IMR-90 (cell line): ENCODE results near the gene EAF1. TPM values are rescaled to one million over a fixed set of nuclear protein-coding genes. Genes with fewer than 3 reads are reported as not detected.

Source experiments
- ATAC-seq: fragments of 200-7000 bp; cut with Tn5 transposase; 2 replicates; pipeline ENCODE4 v1.9.1; 2020; ENCODE audit warnings: low read depth, mild to moderate bottlenecking, moderate library complexity
- BruUV-seq: library from RNA; stranded (reverse); fragments of 400-500 nt; replicated peaks from 2 replicates; lab custom pipeline; 2021; lab: Mats Ljungman, UMichigan
- CTCF ChIA-PET: fragments of 300-600 bp; formaldehyde crosslinking; extraction: SDS; loops from one replicate; lab custom pipeline; 2021; ENCODE audit warnings: antibody characterized with exemption; lab: Yijun Ruan, JAX
- POLR2A ChIA-PET: fragments of 300-600 bp; sonication (Branson Sonifier 250); formaldehyde crosslinking; loops from one replicate; lab custom pipeline; 2022; ENCODE audit warnings: antibody characterized with exemption; ENCODE audit not compliant: unreplicated experiment; lab: Charles Lee
- DNase-seq: peaks from one replicate; pipeline ENCODE4 v3.0.0; 2013
- H2AFZ ChIP-seq: replicated peaks from 2 replicates; pipeline ENCODE3; 2013; ENCODE audit warnings: low read length, mild to moderate bottlenecking; ENCODE audit not compliant: poor library complexity
- H2AK5ac ChIP-seq: 2 replicates; pipeline ENCODE4 v1.6.1; 2013; ENCODE audit warnings: low read depth, low read length, inconsistent platforms
- H2AK9ac ChIP-seq: replicated peaks from 2 replicates; pipeline ENCODE3; 2013; ENCODE audit warnings: mild to moderate bottlenecking, low read depth, low read length, moderate library complexity; ENCODE audit not compliant: poor library complexity
- H2BK120ac ChIP-seq: 2 replicates; pipeline ENCODE4 v1.6.1; 2013; ENCODE audit warnings: low read depth, low read length, inconsistent platforms
- H2BK15ac ChIP-seq: 3 replicates; pipeline ENCODE4 v1.6.1; 2013; ENCODE audit warnings: low read depth, low read length, inconsistent platforms
- H2BK20ac ChIP-seq: 2 replicates; pipeline ENCODE4 v1.6.1; 2013; ENCODE audit warnings: low read depth, mild to moderate bottlenecking, inconsistent platforms, low read length, moderate library complexity
- H2BK5ac ChIP-seq: 2 replicates; pipeline ENCODE4 v1.6.1; 2013; ENCODE audit warnings: mild to moderate bottlenecking, low read depth, low read length, inconsistent platforms; ENCODE audit not compliant: poor library complexity, severe bottlenecking
- H3K14ac ChIP-seq: replicated peaks from 2 replicates; pipeline ENCODE4 v1.6.1; 2013; ENCODE audit warnings: low read depth, low read length, inconsistent platforms
- H3K18ac ChIP-seq: 2 replicates; pipeline ENCODE4 v1.6.1; 2013; ENCODE audit warnings: low read depth, low read length, control low read depth
- H3K23ac ChIP-seq: 2 replicates; pipeline ENCODE4 v1.6.1; 2013; ENCODE audit warnings: low read depth, low read length, inconsistent platforms
- H3K27ac ChIP-seq: 2 replicates; pipeline ENCODE4 v1.5.1; 2013; ENCODE audit warnings: mild to moderate bottlenecking, control low read depth, low read length; ENCODE audit not compliant: insufficient read depth
- H3K27me3 ChIP-seq: 2 replicates; pipeline ENCODE4 v1.6.1; 2013; ENCODE audit warnings: low read length; ENCODE audit not compliant: control insufficient read depth, insufficient read depth
- H3K36me3 ChIP-seq: 2 replicates; pipeline ENCODE4 v1.6.1; 2013; ENCODE audit warnings: low read length, mixed read lengths; ENCODE audit not compliant: control insufficient read depth, insufficient read depth
- H3K4ac ChIP-seq: 2 replicates; pipeline ENCODE4 v1.6.1; 2013; ENCODE audit warnings: low read depth, low read length, inconsistent platforms
- H3K4me1 ChIP-seq: 2 replicates; pipeline ENCODE4 v1.6.1; 2013; ENCODE audit warnings: low read length, mixed read lengths; ENCODE audit not compliant: control insufficient read depth, insufficient read depth
- H3K4me2 ChIP-seq: 2 replicates; pipeline ENCODE4 v1.6.1; 2013; ENCODE audit warnings: low read depth, mild to moderate bottlenecking, control low read depth, low read length, moderate library complexity
- H3K4me3 ChIP-seq: 2 replicates; pipeline ENCODE4 v1.5.1; 2013; ENCODE audit warnings: low read depth, mild to moderate bottlenecking, control low read depth, low read length, moderate library complexity; ENCODE audit not compliant: insufficient read depth
- H3K56ac ChIP-seq: 2 replicates; pipeline ENCODE4 v1.6.1; 2013; ENCODE audit warnings: low read length, inconsistent platforms; ENCODE audit not compliant: insufficient read depth; ENCODE audit errors: extremely low read depth
- H3K79me1 ChIP-seq, 2 experiments: 2 replicates each; pipeline ENCODE4 v1.6.1; 2013; ENCODE audit warnings: low read length in 2 of 2, inconsistent platforms in 1 of 2, low read depth in 1 of 2
- H3K9ac ChIP-seq: 2 replicates; pipeline ENCODE4 v1.6.1; 2013; ENCODE audit warnings: low read depth, low read length, control low read depth
- H3K9me1 ChIP-seq: 2 replicates; pipeline ENCODE4 v1.6.1; 2013; ENCODE audit warnings: low read length, inconsistent platforms; ENCODE audit not compliant: insufficient read depth
- H3K9me3 ChIP-seq: 2 replicates; pipeline ENCODE4 v1.6.1; 2013; ENCODE audit warnings: low read length; ENCODE audit not compliant: control insufficient read depth, insufficient read depth
- H4K20me1 ChIP-seq: 2 replicates; pipeline ENCODE4 v1.6.1; 2013; ENCODE audit warnings: low read length, inconsistent platforms; ENCODE audit not compliant: insufficient read depth
- H4K5ac ChIP-seq: 2 replicates; pipeline ENCODE4 v1.6.1; 2013; ENCODE audit warnings: mild to moderate bottlenecking, low read depth, low read length, control low read depth
- H4K8ac ChIP-seq, 2 experiments: 2 replicates each; pipeline ENCODE4 v1.6.1; 2013; ENCODE audit warnings: low read depth in 2 of 2, low read length in 2 of 2, control low read depth in 1 of 2, inconsistent platforms in 1 of 2
- H4K91ac ChIP-seq: 2 replicates; pipeline ENCODE4 v1.6.1; 2013; ENCODE audit warnings: low read depth, low read length, inconsistent platforms; ENCODE audit not compliant: insufficient read depth
- CEBPB ChIP-seq: IDR thresholded peaks from 2 replicates; pipeline ENCODE4 v1.6.1; 2012; ENCODE audit warnings: low read depth, low read length, improper control_type of control experiment
- MAFK ChIP-seq: IDR thresholded peaks from 2 replicates; pipeline ENCODE4 v1.6.1; 2012; ENCODE audit warnings: low read depth, low read length, improper control_type of control experiment
- SMC3 ChIP-seq: fragments of 150-350 bp; IDR thresholded peaks from 2 replicates; pipeline ENCODE4 v1.6.1; 2016; ENCODE audit warnings: low read depth, mild to moderate bottlenecking, antibody characterized with exemption, low read length, moderate library complexity
- WGBS, 2 experiments: methylation state at CpG; one replicate each; pipeline versions ENCODE4 v1.1.5 to v1.1.7; 2013; ENCODE audit warnings: missing lambda C conversion rate in 2 of 2; ENCODE audit not compliant: insufficient read length in 1 of 2; ENCODE audit errors: extremely low coverage in 2 of 2; 5-methylcytosine and 5-hydroxymethylcytosine counted together
- dilution Hi-C: fragments of 300-500 bp; cut with HindIII; formaldehyde crosslinking; loops from one replicate; pipeline ENCODE4 v1.14.3; 2018; ENCODE audit warnings: low sequenced_read_pairs; ENCODE audit not compliant: unreplicated experiment
- in situ Hi-C: fragments of 300-500 bp; cut with MboI; formaldehyde crosslinking; loops from 3 replicates; pipeline ENCODE4 v1.14.3; 2019; ENCODE audit warnings: low sequenced_read_pairs, inconsistent platforms, mixed read lengths
- intact Hi-C: fragments of 100-400 bp; cut with micrococcal nuclease; formaldehyde crosslinking; loops from 2 replicates; pipeline ENCODE4 v1.10.0; 2022
- polyA plus RNA-seq, 3 experiments: library from polyadenylated mRNA; depleted of rRNA; stranded (reverse); fragments of >200 nt; gene quantifications; 2 replicates each; pipeline ENCODE4 v1.2.3, GENCODE V29; 2012; ENCODE audit warnings: low replicate concordance in 1 of 3
- total RNA-seq: library from RNA; depleted of rRNA; stranded (reverse); fragments of >200 nt; gene quantifications from 2 replicates; pipeline ENCODE4 v1.2.3, GENCODE V29; 2012
- TF ChIP-seq, protein P1 (sequence below): fragments of 150-350 bp; IDR thresholded peaks from 2 replicates; pipeline ENCODE4 v1.6.1; 2017; ENCODE audit warnings: mild to moderate bottlenecking, antibody characterized with exemption, low read length, low read depth

Gene EAF1
- total and polyA plus RNA-seq, 2 of the 4 experiments (the other 2 are of a cell fraction) = 7.0 to 21.3 TPM

DNA sequence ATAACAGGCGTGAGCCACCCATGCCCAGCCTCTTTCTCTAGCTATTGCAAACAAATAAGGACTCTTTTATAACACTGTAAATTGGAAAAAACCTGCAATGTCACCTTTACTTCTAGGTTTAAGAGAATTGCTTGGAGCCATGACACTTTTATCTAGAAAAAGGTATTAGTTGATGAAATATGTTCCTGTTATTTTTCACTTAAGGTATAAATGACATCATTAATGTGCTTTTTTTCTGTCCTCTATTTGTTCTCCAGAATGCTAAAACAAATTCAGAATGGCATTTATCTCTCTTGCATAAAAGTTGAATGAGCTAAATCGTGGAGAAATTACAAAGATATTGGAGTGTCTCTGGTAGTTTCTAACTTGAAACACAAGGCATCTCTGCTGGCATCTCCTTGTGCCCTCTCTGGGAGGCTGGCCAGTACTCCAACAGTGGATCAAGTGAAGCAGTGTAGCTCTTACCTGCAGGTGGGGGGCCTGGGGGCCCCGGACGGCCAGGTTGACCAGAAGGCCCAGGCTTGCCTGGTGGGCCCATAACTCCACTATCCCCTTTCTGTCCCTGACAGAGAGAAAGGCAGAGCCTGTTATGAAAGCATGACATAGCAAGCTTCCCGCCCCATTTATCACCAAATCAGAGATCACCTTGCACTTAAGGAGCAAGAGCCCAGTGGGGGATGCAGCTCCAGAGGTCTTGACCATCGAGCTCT, 38.6 kb downstream of the EAF1 start:
- Histone ChIP-seq H3K56ac (no peak overlapping the region), H3K9me3 (no peaks in the 10 kb centered on the region), H3K18ac (no peak overlapping the region), H3K4me3 (no peak overlapping the region), H4K5ac (no peak overlapping the region), H3K79me1 (no peaks in the 10 kb centered on the region), H2AFZ (no peak overlapping the region), H3K14ac (no peak overlapping the region), H4K91ac (no peak overlapping the region), H3K27me3 (no peaks in the 10 kb centered on the region), H4K20me1 (no peaks in the 10 kb centered on the region), H3K4ac (no peak overlapping the region), H2BK120ac (no peak overlapping the region), H2BK20ac (no peak overlapping the region), H3K4me2 (no peak overlapping the region), H2AK5ac (no peak overlapping the region), H3K23ac (no peak overlapping the region), H3K36me3 (no peaks in the 10 kb centered on the region), H3K4me1 (no peaks in the 10 kb centered on the region), H3K27ac (no peak overlapping the region), H2BK15ac (no peak overlapping the region), H4K8ac (no peak overlapping the region), H2AK9ac (no peak overlapping the region), H3K9me1 (no peaks in the 10 kb centered on the region), H3K9ac (no peak overlapping the region), H2BK5ac (no peak overlapping the region)
- in situ Hi-C loops = no loop called here
- WGBS, 2 experiments = 90% methylated on average over 2 of the region's 6 CpGs; no CpG with 5 or more reads in 1 of the 2 experiments
- ChIA-PET CTCF (no interaction called here), POLR2A (no interaction called here)
- no peak for TF ChIP-seq MAFK
- TF ChIP-seq CEBPB = no peak
- no peak for TF ChIP-seq SMC3
- TF ChIP-seq, protein P1, sequence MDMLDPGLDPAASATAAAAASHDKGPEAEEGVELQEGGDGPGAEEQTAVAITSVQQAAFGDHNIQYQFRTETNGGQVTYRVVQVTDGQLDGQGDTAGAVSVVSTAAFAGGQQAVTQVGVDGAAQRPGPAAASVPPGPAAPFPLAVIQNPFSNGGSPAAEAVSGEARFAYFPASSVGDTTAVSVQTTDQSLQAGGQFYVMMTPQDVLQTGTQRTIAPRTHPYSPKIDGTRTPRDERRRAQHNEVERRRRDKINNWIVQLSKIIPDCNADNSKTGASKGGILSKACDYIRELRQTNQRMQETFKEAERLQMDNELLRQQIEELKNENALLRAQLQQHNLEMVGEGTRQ = no peak
- BruUV-seq = no TSS peak
- ATAC-seq (no peak), DNase-seq (no peak)
- intact Hi-C loops = no loop called here
- dilution Hi-C loops = no loop called here
